K562 (cell line): ENCODE data around the gene ASCC1. TPM values are rescaled to one million over a fixed set of nuclear protein-coding genes. Genes with fewer than 3 reads are reported as not detected.

Experiments used
- ARNT ChIP-seq, 2 experiments: fragments of 450-650 bp; IDR thresholded peaks; 2 replicates each; pipeline ENCODE4 v1.6.1; 2016; ENCODE audit warnings: mild to moderate bottlenecking in 1 of 2
- ATF4 ChIP-seq: fragments of 450-650 bp; formaldehyde crosslinking; IDR thresholded peaks from 2 replicates; pipeline ENCODE4 v1.4.0; 2022; ENCODE audit warnings: mild to moderate bottlenecking, moderate library complexity
- BCLAF1 ChIP-seq, 2 experiments: fragments of 450-650 bp in 1 of 2; IDR thresholded peaks; 2 replicates each; pipeline ENCODE4 v1.6.1; 2011 to 2017; ENCODE audit warnings: low read depth in 2 of 2, antibody characterized with exemption in 1 of 2, borderline replicate concordance in 1 of 2, low read length in 1 of 2, mild to moderate bottlenecking in 1 of 2, mixed read lengths in 1 of 2; ENCODE audit not compliant: control insufficient read depth in 1 of 2
- BRCA1 ChIP-seq, 2 experiments: fragments of 450-650 bp in 1 of 2; sonication (generic) in 1 of 2; formaldehyde crosslinking in 1 of 2; IDR thresholded peaks; 2 replicates each; pipeline versions ENCODE4 v1.5.0 to v1.6.1; 2017 to 2020; ENCODE audit warnings: mild to moderate bottlenecking in 1 of 2, missing genetic modification reagents in 1 of 2
- E2F8 ChIP-seq: fragments of 450-650 bp; IDR thresholded peaks from 2 replicates; pipeline ENCODE4 v1.7.1; 2018; ENCODE audit warnings: mild to moderate bottlenecking, low read depth; ENCODE audit not compliant: partially characterized antibody
- ETV5 ChIP-seq: sonication (generic); formaldehyde crosslinking; IDR thresholded peaks from 2 replicates; pipeline ENCODE4 v1.4.0; 2020; ENCODE audit warnings: low read depth, mild to moderate bottlenecking, missing genetic modification reagents
- GABPB2 ChIP-seq: fragments of 250-450 bp; sonication (Bioruptor Pico); conservative IDR thresholded peaks from 2 replicates; pipeline ENCODE4 v1.5.1; 2021; ENCODE audit warnings: mild to moderate bottlenecking
- MYNN ChIP-seq, 2 experiments: sonication (generic); formaldehyde crosslinking in 1 of 2; IDR thresholded peaks; 2 replicates each; pipeline versions ENCODE4 v1.5.0 to v1.6.1; 2016 to 2020; ENCODE audit warnings: antibody characterized with exemption in 1 of 2, missing genetic modification reagents in 1 of 2
- PHB ChIP-seq: fragments of 250-450 bp; sonication (Bioruptor Pico); IDR thresholded peaks from 2 replicates; pipeline ENCODE4 v1.5.0; 2021
- POLR2B ChIP-seq: fragments of 450-650 bp; IDR thresholded peaks from 2 replicates; pipeline ENCODE4 v1.6.1; 2018; ENCODE audit warnings: low read depth; ENCODE audit not compliant: partially characterized antibody
- RCOR1 ChIP-seq, 2 experiments: IDR thresholded peaks; 2 replicates each; pipeline ENCODE4 v1.6.1; 2012; ENCODE audit warnings: low read depth in 2 of 2, low read length in 2 of 2, borderline replicate concordance in 1 of 2, improper control_type of control experiment in 1 of 2
- SIN3B ChIP-seq: fragments of 450-650 bp; IDR thresholded peaks from 2 replicates; pipeline ENCODE4 v1.6.1; 2017; ENCODE audit warnings: low read depth, mild to moderate bottlenecking, moderate library complexity
- ZC3H11A ChIP-seq: IDR thresholded peaks from 2 replicates; pipeline ENCODE4 v1.6.1; 2012; ENCODE audit warnings: low read depth, low read length, improper control_type of control experiment
- ZNF124 ChIP-seq: sonication (generic); formaldehyde crosslinking; IDR thresholded peaks from 2 replicates; pipeline ENCODE4 v1.8.1; 2022; ENCODE audit warnings: missing genetic modification reagents
- ZNF133 ChIP-seq: fragments of 250-450 bp; sonication (Bioruptor Pico); IDR thresholded peaks from 2 replicates; pipeline ENCODE4 v1.4.0; 2020; ENCODE audit warnings: mild to moderate bottlenecking
- ZNF197 ChIP-seq: fragments of 200-800 bp; sonication (Bioruptor generic); IDR thresholded peaks from 2 replicates; pipeline ENCODE4 v1.6.1; 2016; ENCODE audit warnings: low read depth, missing genetic modification characterization, missing compliant biosample characterization
- ZNF280A ChIP-seq: fragments of 450-650 bp; IDR thresholded peaks from 2 replicates; pipeline ENCODE4 v1.6.1; 2018; ENCODE audit warnings: mild to moderate bottlenecking, low read depth; ENCODE audit not compliant: partially characterized antibody
- ZNF41 ChIP-seq: fragments of 250-450 bp; sonication (Bioruptor Pico); conservative IDR thresholded peaks from 2 replicates; pipeline ENCODE4 v1.4.0; 2020; ENCODE audit warnings: mild to moderate bottlenecking
- polyA plus RNA-seq, 8 experiments: library from polyadenylated mRNA; depleted of rRNA in 4 of 8; stranded (reverse) in 5 of 8; unstranded in 3 of 8; fragments of >200 nt; fragmentation: Nextera tagmentation in 2 of 8; fragmentation: Illumina TruSeq in 1 of 8; extraction: Ambion mirVana in 2 of 8; extraction: Trizol in 1 of 8; gene quantifications; 2 replicates each; pipeline versions ENCODE4 v1.2.1 to v1.2.3, GENCODE V29; 2011 to 2014; ENCODE audit warnings: inconsistent platforms in 1 of 8, missing spikeins in 1 of 8
- total RNA-seq, 7 experiments: library from RNA; depleted of rRNA in 6 of 7; stranded (reverse); fragments of >200 nt in 6 of 7; fragmentation: Illumina TruSeq in 2 of 7; extraction: Trizol in 2 of 7; gene quantifications; 2 replicates each; pipeline versions ENCODE4 v1.2.1 to v1.2.3, GENCODE V29; 2011 to 2021; ENCODE audit warnings: low replicate concordance in 1 of 7

The ASCC1 gene
- total and polyA plus RNA-seq, 9 of the 15 experiments (the other 6 are each of a cell fraction or from before 2014, with no cell fraction given): 31.7 to 73.3 (median 52.8) TPM

- no peak for TF ChIP-seq GABPB2 (CRISPR knock-in tag)
- TF ChIP-seq ZNF133 (CRISPR knock-in tag): no peak
- no peak for TF ChIP-seq BCLAF1 (IDR thresholded peaks at IDR 0.05; ENCODE audit: borderline replicate concordance in 1 of 2, control insufficient read depth in 1 of 2, low read depth in 2 of 2, low read length in 1 of 2)
- no peak for TF ChIP-seq POLR2B
- TF ChIP-seq SIN3B: no peak
- TF ChIP-seq ZC3H11A: 0 out of 2 replicates have a peak, but pooled peaks have one; percentile 12
- peak; percentile 71; the same call in 1 of the 2 replicates for TF ChIP-seq ETV5 (CRISPR knock-in tag)
- TF ChIP-seq ATF4 (CRISPR knock-in tag): peak; percentile 37; the same call in 1 of the 2 replicates
- TF ChIP-seq ZNF124 (CRISPR knock-in tag): no peak
- TF ChIP-seq BRCA1 (IDR thresholded peaks at IDR 0.05): no peak
- TF ChIP-seq BRCA1 (CRISPR knock-in tag; IDR thresholded peaks at IDR 0.05): no peak
- TF ChIP-seq ZNF280A: no peak
- TF ChIP-seq RCOR1 (IDR thresholded peaks at IDR 0.05; ENCODE audit: borderline replicate concordance in 1 of 2, low read depth in 2 of 2, low read length in 2 of 2): peak; percentile 7 to 59; a peak in 2 of 4 replicates
- TF ChIP-seq E2F8: no peak
- TF ChIP-seq ARNT (IDR thresholded peaks at IDR 0.05): peak in 1 of 2 experiments; percentile 61; a peak in 1 of 4 replicates
- no peak for TF ChIP-seq ZNF41 (CRISPR knock-in tag)
- no peak for TF ChIP-seq ZNF197 (CRISPR knock-in tag)
- TF ChIP-seq PHB (CRISPR knock-in tag): 0 out of 2 replicates have a peak, but pooled peaks have one; percentile 54
- TF ChIP-seq MYNN (IDR thresholded peaks at IDR 0.05): no peak; the same call in 1 of the 2 replicates
- no peak for TF ChIP-seq MYNN (CRISPR knock-in tag; IDR thresholded peaks at IDR 0.05)
These were observed 38.9 kb upstream of the ASCC1 start (continued) for GRCh38 chr10:72254813-72255568.
